Breast epithelium (tissue), 4 donors: ENCODE measurements around the gene KCNC3. TPM values are rescaled to one million over a fixed set of nuclear protein-coding genes. Genes with fewer than 3 reads are reported as not detected.
A peak's percentile ranks its signal among the peaks of the same experiment; 100 is the strongest.

Experiments
- DNase-seq, 2 donors: peaks; one replicate each; pipeline ENCODE4 v3.0.0-alpha.2; 2019; ENCODE audit warnings: low spot score in 2 of 2
- H3K27ac ChIP-seq, 2 donors: fragments of 200-600 bp; sonication (generic) in 1 of 2; one replicate each; pipeline ENCODE4 v1.5.1; 2016 to 2019; ENCODE audit warnings: mild to moderate bottlenecking in 1 of 2
- H3K27me3 ChIP-seq, 2 donors: fragments of 200-600 bp; sonication (generic) in 1 of 2; one replicate each; pipeline versions ENCODE4 v1.5.1 to v1.6.0; 2017 to 2019; ENCODE audit warnings: control low read depth in 1 of 2, mild to moderate bottlenecking in 1 of 2
- H3K36me3 ChIP-seq: fragments of 200-600 bp; one replicate; pipeline ENCODE4 v1.5.1; 2019
- H3K4me1 ChIP-seq, 2 donors: fragments of 200-600 bp; sonication (generic); one replicate each; pipeline ENCODE4 v1.5.1; 2016 to 2019; ENCODE audit warnings: control low read depth in 1 of 2
- H3K4me3 ChIP-seq, 3 donors: fragments of 200-600 bp; sonication (generic); 1 replicate in 2 of 3; 2 replicates in 1 of 3; pipeline ENCODE4 v1.5.1; 2016 to 2019; ENCODE audit warnings: mild to moderate bottlenecking in 3 of 3, moderate library complexity in 2 of 3
- H3K9me3 ChIP-seq, 2 donors: fragments of 200-600 bp; sonication (generic) in 1 of 2; one replicate each; pipeline ENCODE4 v1.5.1; 2016 to 2019; ENCODE audit warnings: control low read depth in 1 of 2
- POLR2A ChIP-seq: fragments of 450-650 bp; IDR thresholded peaks from one replicate; pipeline ENCODE4 v1.6.1; 2016; ENCODE audit warnings: antibody characterized with exemption, mild to moderate bottlenecking, moderate library complexity
- POLR2AphosphoS5 ChIP-seq, 3 donors: sonication (generic); formaldehyde crosslinking; IDR thresholded peaks; one replicate each; pipeline ENCODE4 v1.6.1; 2017; ENCODE audit warnings: antibody characterized with exemption in 3 of 3
- intact Hi-C: fragments of 100-400 bp; cut with DNase I; formaldehyde crosslinking; loops from one replicate; pipeline ENCODE4 v1.15.1; 2023; ENCODE audit warnings: low total_unique reads
- total RNA-seq, 3 donors: library from RNA; depleted of rRNA; stranded (reverse); fragments of >200 nt; gene quantifications; one replicate each; pipeline ENCODE4 v1.1.0, GENCODE V29; 2016
- TF ChIP-seq, protein P1 (sequence below), 3 donors: fragments of 450-650 bp; IDR thresholded peaks; one replicate each; pipeline ENCODE4 v1.5.1; 2016 to 2017; ENCODE audit warnings: antibody characterized with exemption in 3 of 3, mild to moderate bottlenecking in 3 of 3, moderate library complexity in 3 of 3

Gene KCNC3
- total RNA-seq, 3 donors from 2014 or later: 0.32 to 3.7 (median 1.6) TPM

DNA sequence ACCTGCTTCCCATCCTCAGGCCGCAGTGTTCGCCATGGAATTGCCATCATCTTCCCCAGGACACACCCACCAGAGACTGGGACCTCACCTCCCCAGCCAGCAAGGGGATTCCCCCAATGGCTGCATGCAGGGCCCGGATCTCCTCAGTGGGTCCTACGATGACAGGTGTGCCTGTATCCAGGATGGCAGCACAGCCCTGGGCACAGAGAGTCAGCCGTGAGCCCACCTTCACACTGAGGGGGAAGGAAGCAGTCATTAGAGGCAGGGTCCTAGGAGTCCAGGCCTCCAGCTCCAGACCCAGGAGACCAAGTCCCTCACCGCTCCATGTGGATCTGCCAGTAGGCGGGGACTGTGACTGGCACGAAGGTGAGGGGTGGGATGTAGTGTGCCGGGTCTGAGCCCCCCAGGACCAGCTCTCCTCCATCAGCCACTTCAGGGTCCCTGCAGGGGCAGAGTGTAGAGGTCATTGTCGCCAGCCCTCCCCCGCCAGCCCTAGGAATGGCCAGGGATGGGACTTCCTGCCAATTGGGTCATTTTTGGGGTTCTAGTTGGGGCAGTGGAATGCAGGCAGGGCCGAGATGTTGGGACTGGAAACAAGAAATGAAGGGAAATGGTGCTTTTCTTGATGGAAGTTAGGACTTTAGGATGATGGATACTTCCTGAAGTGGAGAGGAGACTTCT is 5.7 kb upstream of the KCNC3 start:
- DNase-seq: no peak
- no peaks in the 10 kb centered on the region for H3K9me3 ChIP-seq
- H3K4me3 ChIP-seq: no peak overlapping the region
- no peaks in the 10 kb centered on the region for H3K36me3 ChIP-seq
- TF ChIP-seq POLR2A (no peak), POLR2AphosphoS5 (IDR thresholded peaks at IDR 0.05) (no peak)
- TF ChIP-seq, protein P1, sequence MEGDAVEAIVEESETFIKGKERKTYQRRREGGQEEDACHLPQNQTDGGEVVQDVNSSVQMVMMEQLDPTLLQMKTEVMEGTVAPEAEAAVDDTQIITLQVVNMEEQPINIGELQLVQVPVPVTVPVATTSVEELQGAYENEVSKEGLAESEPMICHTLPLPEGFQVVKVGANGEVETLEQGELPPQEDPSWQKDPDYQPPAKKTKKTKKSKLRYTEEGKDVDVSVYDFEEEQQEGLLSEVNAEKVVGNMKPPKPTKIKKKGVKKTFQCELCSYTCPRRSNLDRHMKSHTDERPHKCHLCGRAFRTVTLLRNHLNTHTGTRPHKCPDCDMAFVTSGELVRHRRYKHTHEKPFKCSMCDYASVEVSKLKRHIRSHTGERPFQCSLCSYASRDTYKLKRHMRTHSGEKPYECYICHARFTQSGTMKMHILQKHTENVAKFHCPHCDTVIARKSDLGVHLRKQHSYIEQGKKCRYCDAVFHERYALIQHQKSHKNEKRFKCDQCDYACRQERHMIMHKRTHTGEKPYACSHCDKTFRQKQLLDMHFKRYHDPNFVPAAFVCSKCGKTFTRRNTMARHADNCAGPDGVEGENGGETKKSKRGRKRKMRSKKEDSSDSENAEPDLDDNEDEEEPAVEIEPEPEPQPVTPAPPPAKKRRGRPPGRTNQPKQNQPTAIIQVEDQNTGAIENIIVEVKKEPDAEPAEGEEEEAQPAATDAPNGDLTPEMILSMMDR (IDR thresholded peaks at IDR 0.05): no peak
- H3K27ac ChIP-seq: no peak overlapping the region
- peaks cover 3 to 15% of the 10 kb centered on the region in 2 donors for H3K27me3 ChIP-seq
- H3K4me1 ChIP-seq: peaks cover 0 to 5% of the 10 kb centered on the region in 2 donors
- intact Hi-C loops: no loop called here

DNA sequence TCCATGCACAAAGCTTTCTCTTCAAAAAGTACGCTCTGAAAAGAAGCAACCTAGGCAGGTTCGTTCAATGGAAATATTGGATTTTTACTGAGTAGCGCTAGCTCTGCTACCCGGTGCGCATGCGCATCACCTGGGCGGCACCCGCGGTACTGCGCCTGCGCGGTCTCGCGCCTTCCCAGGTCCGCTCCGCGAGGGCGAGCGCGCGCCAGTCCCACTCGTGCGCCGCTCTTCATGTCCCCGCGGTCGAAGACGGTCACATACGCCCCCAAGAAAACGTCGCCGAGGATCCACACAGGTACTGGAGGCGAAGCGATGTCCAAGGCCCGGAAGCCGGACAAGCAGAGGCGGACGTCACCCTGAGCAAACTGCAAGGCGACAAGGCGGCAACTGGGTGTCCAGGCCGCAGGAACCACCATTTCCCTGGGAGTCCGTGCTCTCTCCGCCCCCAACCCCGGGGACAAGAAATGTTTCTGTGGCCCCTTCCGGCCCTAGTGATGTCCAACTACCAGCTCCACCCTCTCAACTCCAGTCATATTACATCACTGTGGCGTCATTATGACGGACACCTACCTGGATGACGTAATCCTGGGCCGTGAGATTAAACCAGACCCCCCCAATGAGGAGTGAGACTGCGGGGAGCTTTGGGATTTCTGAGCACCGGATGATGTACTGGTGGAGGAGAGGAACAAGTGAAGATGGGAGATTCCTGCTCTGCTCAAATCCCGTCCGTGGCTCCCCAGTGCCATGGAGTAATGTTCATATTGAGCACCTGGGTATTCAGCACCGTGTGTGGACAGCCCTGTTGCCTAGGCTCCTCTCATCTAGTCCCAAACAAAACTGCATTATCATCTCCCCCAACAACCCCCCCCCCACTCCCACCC is 4.8 kb upstream of the KCNC3 start:
- H3K4me3 ChIP-seq: peak overlapping the region; percentile 27 to 76 (median 62)
- TF ChIP-seq, protein P1 (IDR thresholded peaks at IDR 0.05): no peak
- TF ChIP-seq POLR2A (peak; percentile 81), POLR2AphosphoS5 (IDR thresholded peaks at IDR 0.05) (peak; percentile 41 to 95 (median 73))
- intact Hi-C loops: no loop called here
- no peaks in the 10 kb centered on the region for H3K36me3 ChIP-seq
- peaks cover 0 to 5% of the 10 kb centered on the region in 2 donors for H3K4me1 ChIP-seq
- peaks cover 3 to 15% of the 10 kb centered on the region in 2 donors for H3K27me3 ChIP-seq
- peak; percentile 35 to 74 for DNase-seq
- peak overlapping the region; percentile 88 to 91 for H3K27ac ChIP-seq
- no peaks in the 10 kb centered on the region for H3K9me3 ChIP-seq

DNA sequence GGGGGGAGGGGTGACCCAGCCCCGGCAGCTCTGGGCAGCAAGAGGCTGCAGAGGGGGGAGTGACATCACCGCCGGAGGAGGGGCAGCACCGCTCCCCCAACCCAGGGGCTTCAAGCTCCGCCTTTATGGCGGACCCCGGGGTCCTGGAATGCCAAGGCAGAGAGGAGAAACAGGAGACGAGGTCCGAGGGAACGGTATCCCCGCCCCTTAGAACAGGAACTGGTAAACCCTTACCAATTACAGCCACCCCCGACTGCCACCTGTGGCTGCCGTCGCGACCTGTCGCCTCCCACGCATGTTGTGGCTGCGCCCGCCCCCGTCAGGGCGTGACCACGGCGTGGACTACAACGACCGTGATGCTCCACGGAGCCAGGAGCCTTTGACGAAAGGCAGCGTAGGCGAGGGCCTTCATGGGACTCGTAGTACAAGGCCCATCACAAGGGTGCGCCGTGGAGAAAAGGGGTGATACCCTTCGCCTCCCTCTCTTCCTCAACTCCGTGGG is 4.1 kb upstream of the KCNC3 start:
- Histone ChIP-seq H3K4me1 (peaks cover 0 to 5% of the 10 kb centered on the region in 2 donors), H3K36me3 (no peaks in the 10 kb centered on the region), H3K4me3 (peak overlapping the region; percentile 27 to 76 (median 62)), H3K27me3 (peaks cover 3 to 15% of the 10 kb centered on the region in 2 donors), H3K9me3 (no peaks in the 10 kb centered on the region), H3K27ac (peak overlapping the region; percentile 88 to 91)
- DNase-seq: peak; percentile 94 to 98
- intact Hi-C loops: no loop called here
- TF ChIP-seq POLR2A (peak; percentile 51), POLR2AphosphoS5 (IDR thresholded peaks at IDR 0.05) (peak in 1 of 3 donors; percentile 8)
- TF ChIP-seq, protein P1 (IDR thresholded peaks at IDR 0.05): no peak

DNA sequence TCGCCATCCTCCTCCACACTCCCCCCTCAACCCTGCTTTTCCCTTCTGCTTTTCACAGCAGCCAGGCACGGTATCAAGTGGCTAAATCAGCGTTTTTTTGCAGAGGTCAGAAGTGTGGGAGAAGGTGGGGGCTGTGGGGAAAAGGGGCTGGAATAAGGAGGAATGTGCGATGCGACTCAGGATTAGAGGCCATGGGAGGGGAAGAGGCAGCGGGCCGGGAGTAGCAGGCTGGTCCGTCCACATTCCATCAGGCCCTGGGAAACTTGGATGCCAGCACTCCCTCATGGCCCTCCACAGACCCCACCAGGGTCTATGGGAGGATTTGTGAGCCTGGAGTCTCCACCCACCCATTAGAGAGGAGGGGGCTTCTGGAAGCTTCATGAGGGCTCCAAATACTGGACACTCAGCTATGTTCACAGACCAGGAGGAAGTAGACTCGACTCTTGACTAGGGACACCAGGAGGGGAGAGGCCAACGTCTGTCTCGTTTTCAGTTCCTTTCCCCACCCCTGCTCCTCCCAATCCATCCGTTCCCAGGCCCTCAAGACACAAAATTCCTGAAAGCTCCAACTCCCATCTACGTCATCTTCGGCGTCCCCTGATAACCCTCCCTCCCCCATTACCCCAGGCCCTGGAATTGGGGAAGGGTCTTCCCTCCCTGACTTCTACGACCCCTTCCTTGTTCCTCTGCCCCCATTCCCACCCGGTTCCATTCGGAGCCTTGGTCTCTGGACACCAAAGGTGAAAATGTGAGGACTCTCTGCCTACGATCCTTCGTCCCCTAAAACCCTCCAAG is 3.3 kb upstream of the KCNC3 start:
- H3K4me1 ChIP-seq: peaks cover 0 to 5% of the 10 kb centered on the region in 2 donors
- peaks cover 3 to 21% of the 10 kb centered on the region in 2 donors for H3K27me3 ChIP-seq
- peak overlapping the region; percentile 27 to 76 (median 62) for H3K4me3 ChIP-seq

More for the DNA sequence above, 3.3 kb upstream of the KCNC3 start:
- no peaks in the 10 kb centered on the region for H3K9me3 ChIP-seq
- TF ChIP-seq, protein P1 (IDR thresholded peaks at IDR 0.05): no peak
- peak in 1 of 2 donors; percentile 59 for DNase-seq
- intact Hi-C loops: no loop called here
- H3K36me3 ChIP-seq: no peaks in the 10 kb centered on the region
- peak overlapping the region; percentile 88 to 91 for H3K27ac ChIP-seq
